Activated CD8-positive, alpha-beta T cell treated with anti-CD3 and anti-CD28 coated beads, Interleukin-2, amount 10 ng/mL, durations not matched to agents 7 days and 5 days (primary cell): ENCODE measurements around the gene CRLF2. TPM values are rescaled to one million over a fixed set of nuclear protein-coding genes. Genes with fewer than 3 reads are reported as not detected.
"Not testable (repeated sequence)": the region's sequence is repeated elsewhere in the genome, so short reads cannot be mapped to it uniquely, and the experiment has no call there.

Experiments
- ATAC-seq: fragments of 150-1000 bp; cut with Tn5 transposase; one replicate; pipeline ENCODE4 v1.10.0; 2021; ENCODE audit warnings: moderate library complexity
- CTCF ChIA-PET: fragments of 350-600 bp; sonication (Branson Sonifier 250); formaldehyde crosslinking; loops from one replicate; lab custom pipeline; 2021; ENCODE audit warnings: antibody characterized with exemption; lab: Charles Lee
- POLR2A ChIA-PET: fragments of 350-600 bp; sonication (Branson Sonifier 250); formaldehyde crosslinking; loops from one replicate; lab custom pipeline; 2021; ENCODE audit warnings: antibody characterized with exemption; lab: Charles Lee
- DNase-seq: peaks from one replicate; pipeline ENCODE4 v3.0.0-alpha.2; 2020
- H3K27ac Mint-ChIP-seq: one replicate; pipeline ENCODE4 v1.8.0; 2021; ENCODE audit warnings: mild to moderate bottlenecking, mixed read lengths
- H3K27me3 Mint-ChIP-seq: one replicate; pipeline ENCODE4 v1.8.0; 2021; ENCODE audit warnings: low read depth, mixed read lengths
- H3K36me3 Mint-ChIP-seq: one replicate; pipeline ENCODE4 v1.8.0; 2021; ENCODE audit warnings: low read depth, mixed read lengths
- H3K4me1 Mint-ChIP-seq: one replicate; pipeline ENCODE4 v1.8.0; 2021; ENCODE audit warnings: low read depth, mixed read lengths
- H3K4me3 Mint-ChIP-seq: one replicate; pipeline ENCODE4 v1.8.0; 2021; ENCODE audit warnings: mild to moderate bottlenecking, mixed read lengths
- H3K9me3 Mint-ChIP-seq: one replicate; pipeline ENCODE4 v1.8.0; 2022; ENCODE audit warnings: mixed read lengths; ENCODE audit not compliant: insufficient read depth
- total RNA-seq, 2 experiments: library from RNA; stranded (reverse); gene quantifications; one replicate each; pipeline ENCODE4 v1.2.3, GENCODE V29; 2021

The CRLF2 gene
- total RNA-seq, 2 experiments from 2014 or later = 1.1 to 1.4 TPM

- Mint-ChIP-seq H3K36me3 (no peaks in the 10 kb centered on the region), H3K4me1 (peaks cover 4% of the 10 kb centered on the region), H3K9me3 (no peaks in the 10 kb centered on the region), H3K27me3 (peaks cover 2% of the 10 kb centered on the region), H3K4me3 (no peak overlapping the region), H3K27ac (no peak overlapping the region)
- ATAC-seq (no peak), DNase-seq (no peak)
- POLR2A ChIA-PET = no interaction called here
- CTCF ChIA-PET = no interaction called here
Observed at GRCh38 chrX:1162119-1162916, 50.1 kb downstream of the CRLF2 start.

- Mint-ChIP-seq H3K27ac (peak overlapping the region; percentile 34), H3K4me3 (no peak overlapping the region), H3K9me3 (no peaks in the 10 kb centered on the region), H3K27me3 (peaks cover 2% of the 10 kb centered on the region), H3K4me1 (no peaks in the 10 kb centered on the region), H3K36me3 (no peaks in the 10 kb centered on the region)
- CTCF ChIA-PET = no interaction called here
- DNase-seq (no peak), ATAC-seq (no peak)
- POLR2A ChIA-PET = no interaction called here
Observed at GRCh38 chrX:1159548-1159947, 52.9 kb downstream of the CRLF2 start.

GRCh38 chrX:1156681-1157455, 55.6 kb downstream of the CRLF2 start:
- H3K27ac Mint-ChIP-seq, H3K4me1 Mint-ChIP-seq, H3K4me3 Mint-ChIP-seq, CTCF ChIA-PET, H3K27me3 Mint-ChIP-seq, POLR2A ChIA-PET, DNase-seq, ATAC-seq, H3K9me3 Mint-ChIP-seq, H3K36me3 Mint-ChIP-seq: not testable (repeated sequence)

DNA sequence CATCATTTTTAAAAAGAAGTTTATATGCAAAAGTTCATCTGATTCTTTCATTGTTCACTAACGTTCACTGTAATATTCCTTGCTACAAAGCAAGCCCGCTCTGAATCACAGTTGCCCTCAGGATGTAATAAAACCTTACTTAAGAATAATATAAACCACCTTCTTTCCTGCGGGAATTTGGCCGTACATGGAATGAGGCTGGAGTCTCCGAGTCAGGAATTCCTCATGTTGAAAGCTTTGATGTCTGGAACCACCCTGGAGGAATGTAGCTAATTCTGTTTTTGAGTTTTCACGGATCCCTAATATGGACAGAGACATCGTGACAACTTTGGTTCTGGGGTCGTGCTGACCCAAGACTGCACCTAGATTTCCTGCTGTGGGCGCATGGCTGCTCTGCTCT, 58.5 kb downstream of the CRLF2 start:
- no peak for ATAC-seq
- Mint-ChIP-seq H3K9me3 (no peaks in the 10 kb centered on the region), H3K4me3 (no peak overlapping the region), H3K27me3 (no peaks in the 10 kb centered on the region), H3K4me1 (no peaks in the 10 kb centered on the region), H3K27ac (no peak overlapping the region), H3K36me3 (no peaks in the 10 kb centered on the region)
- ChIA-PET CTCF (no interaction called here), POLR2A (no interaction called here)
- DNase-seq = no peak

DNA sequence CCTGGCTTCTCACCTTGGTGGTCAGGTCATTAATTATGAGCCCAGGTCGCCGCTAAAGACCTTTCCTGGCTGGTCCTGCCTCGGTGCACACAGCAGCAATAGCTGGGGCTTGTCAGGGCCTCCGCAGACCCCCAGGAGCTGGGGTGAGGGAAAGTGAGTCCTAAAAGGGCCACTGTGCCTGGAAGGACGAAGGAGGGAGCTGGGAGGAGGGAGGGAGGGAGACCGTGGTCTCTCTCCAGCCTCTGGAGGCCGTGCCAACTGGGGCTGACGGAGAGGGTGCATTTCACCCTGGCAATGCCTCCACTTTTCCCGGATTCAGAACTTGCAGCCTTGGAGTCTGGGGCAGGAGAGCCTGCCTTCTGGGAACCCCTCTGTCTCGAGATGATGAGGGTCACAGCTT, 60.4 kb downstream of the CRLF2 start:
- no peaks in the 10 kb centered on the region for H3K36me3 Mint-ChIP-seq
- no peak for ATAC-seq
- H3K27ac Mint-ChIP-seq = no peak overlapping the region
- no peaks in the 10 kb centered on the region for H3K9me3 Mint-ChIP-seq
- H3K4me3 Mint-ChIP-seq = no peak overlapping the region
- H3K4me1 Mint-ChIP-seq = no peaks in the 10 kb centered on the region
- no peak for DNase-seq
- no peaks in the 10 kb centered on the region for H3K27me3 Mint-ChIP-seq
- ChIA-PET CTCF (no interaction called here), POLR2A (no interaction called here)

GRCh38 chrX:1151378-1152077, 60.9 kb downstream of the CRLF2 start:
- ATAC-seq = no peak
- ChIA-PET POLR2A (no interaction called here), CTCF (no interaction called here)
- DNase-seq = no peak
- H3K36me3 Mint-ChIP-seq = no peaks in the 10 kb centered on the region
- no peaks in the 10 kb centered on the region for H3K9me3 Mint-ChIP-seq
- H3K27me3 Mint-ChIP-seq = no peaks in the 10 kb centered on the region
- H3K4me1 Mint-ChIP-seq = no peaks in the 10 kb centered on the region
- no peak overlapping the region for H3K4me3 Mint-ChIP-seq
- no peak overlapping the region for H3K27ac Mint-ChIP-seq

DNA sequence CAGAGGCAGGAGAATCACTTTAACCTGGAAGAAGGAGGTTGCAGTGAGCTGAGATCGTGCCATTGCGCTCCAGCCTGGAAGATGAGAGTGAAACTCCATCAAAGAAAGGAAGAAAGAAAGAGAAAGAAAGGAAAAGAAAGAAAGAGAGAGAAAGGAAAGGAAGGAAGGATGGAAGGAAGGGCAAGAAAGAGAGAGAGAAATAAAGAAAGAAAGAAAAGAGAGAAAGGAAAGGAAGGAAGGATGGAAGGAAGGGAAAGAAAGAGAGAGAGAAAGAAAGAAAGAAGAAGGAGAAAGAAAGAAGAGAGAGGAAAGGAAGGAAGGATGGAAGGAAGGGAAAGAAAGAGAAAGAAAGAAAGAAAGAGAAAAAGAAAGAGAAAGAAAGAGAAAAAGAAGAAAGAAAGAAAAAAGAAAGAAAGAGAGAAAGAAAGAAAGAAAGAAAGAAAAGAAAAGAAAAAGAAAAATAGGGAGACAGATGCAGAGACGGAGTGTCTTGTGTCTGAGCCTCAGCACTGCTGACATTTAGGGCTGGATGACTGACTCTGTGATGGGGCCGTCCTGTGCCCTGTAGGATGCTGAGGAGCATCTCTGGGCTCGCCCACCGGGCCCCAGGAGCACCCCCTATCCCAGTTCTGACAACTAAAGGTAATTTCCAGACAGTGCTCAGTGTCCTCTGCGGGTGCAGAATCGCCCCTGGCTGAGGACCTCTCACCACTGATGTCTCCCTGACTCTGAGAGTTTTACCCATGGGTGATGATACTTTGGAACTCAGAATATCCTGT, 61.7 kb downstream of the CRLF2 start:
- Mint-ChIP-seq H3K4me1 (no peaks in the 10 kb centered on the region), H3K9me3 (no peaks in the 10 kb centered on the region), H3K27ac (no peak overlapping the region), H3K36me3 (no peaks in the 10 kb centered on the region), H3K27me3 (no peaks in the 10 kb centered on the region), H3K4me3 (no peak overlapping the region)
- ATAC-seq (no peak), DNase-seq (no peak)
- POLR2A ChIA-PET = no interaction called here
- CTCF ChIA-PET = no interaction called here

DNA sequence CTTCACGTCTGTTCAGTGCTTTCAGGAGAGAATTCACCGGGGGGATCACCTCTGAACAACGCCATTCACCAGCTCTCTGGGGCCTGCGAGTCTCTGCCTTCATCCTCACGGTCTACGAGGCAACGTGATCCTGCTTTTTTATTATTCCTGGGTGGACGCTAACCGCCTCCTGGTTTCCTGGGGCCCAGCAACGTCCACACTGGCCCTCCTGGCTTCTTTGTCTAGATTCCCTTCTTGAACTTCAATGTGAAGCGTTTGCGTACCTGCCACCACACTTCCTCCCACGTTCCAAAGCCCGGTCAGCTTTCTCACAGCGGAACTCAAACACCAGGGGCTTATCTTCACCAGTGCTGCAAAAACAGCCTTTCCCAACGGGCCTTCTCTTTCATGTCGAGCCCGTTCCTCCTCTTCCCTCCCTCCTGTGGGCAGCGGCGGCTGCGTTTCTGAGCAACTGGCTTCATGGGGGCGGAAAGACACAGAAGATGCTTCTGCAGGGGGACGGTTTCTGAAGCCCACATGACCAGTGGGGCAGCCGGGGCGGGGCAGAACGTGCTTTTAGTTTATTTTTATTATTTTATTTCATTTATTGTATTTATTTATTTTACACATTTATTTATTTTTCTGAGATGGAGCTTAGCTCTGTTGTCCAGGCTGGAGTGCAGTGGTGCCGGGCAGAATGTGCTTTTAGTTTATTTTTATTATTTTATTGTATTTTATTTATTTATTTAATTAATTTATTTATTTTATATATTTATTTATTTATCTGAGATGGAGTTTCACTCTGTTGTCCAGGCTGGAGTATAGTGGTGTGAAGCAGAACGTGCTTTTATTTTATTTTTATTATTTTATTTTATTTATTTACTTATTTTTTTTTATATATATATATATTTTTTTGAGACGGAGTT, 64.6 kb downstream of the CRLF2 start:
- H3K4me1 Mint-ChIP-seq = no peaks in the 10 kb centered on the region
- POLR2A ChIA-PET = no interaction called here
- H3K4me3 Mint-ChIP-seq = no peak overlapping the region
- no peaks in the 10 kb centered on the region for H3K27me3 Mint-ChIP-seq
- CTCF ChIA-PET = no interaction called here
- no peak for DNase-seq
- H3K36me3 Mint-ChIP-seq = no peaks in the 10 kb centered on the region
- H3K9me3 Mint-ChIP-seq = no peaks in the 10 kb centered on the region
- H3K27ac Mint-ChIP-seq = no peak overlapping the region
- ATAC-seq = no peak

GRCh38 chrX:1144293-1144692, 68.2 kb downstream of the CRLF2 start:
- H3K27me3 Mint-ChIP-seq = no peaks in the 10 kb centered on the region
- DNase-seq = no peak
- no peaks in the 10 kb centered on the region for H3K4me1 Mint-ChIP-seq
- no peak overlapping the region for H3K4me3 Mint-ChIP-seq
- no peak for ATAC-seq
- no peak overlapping the region for H3K27ac Mint-ChIP-seq
- ChIA-PET POLR2A (no interaction called here), CTCF (no interaction called here)
- H3K9me3 Mint-ChIP-seq = no peaks in the 10 kb centered on the region
- no peaks in the 10 kb centered on the region for H3K36me3 Mint-ChIP-seq
